GM12878 (cell line): ENCODE results near the gene MUC5B. TPM values are rescaled to one million over a fixed set of nuclear protein-coding genes. Genes with fewer than 3 reads are reported as not detected.

ENCODE experiments used
- ATAC-seq: fragments of 200-7000 bp; cut with Tn5 transposase; 3 replicates; pipeline ENCODE4 v1.9.1; 2020; ENCODE audit warnings: mild to moderate bottlenecking, moderate library complexity
- BruUV-seq: library from RNA; stranded (reverse); fragments of 400-500 nt; replicated peaks from 2 replicates; lab custom pipeline; 2021; lab: Mats Ljungman, UMichigan
- CTCF ChIA-PET: fragments of 300-600 bp; sonication (Branson Sonifier 250); formaldehyde crosslinking; extraction: SDS; loops from one replicate; lab custom pipeline; 2021; ENCODE audit warnings: inconsistent platforms; lab: Yijun Ruan, JAX
- POLR2A ChIA-PET: fragments of 350-600 bp; formaldehyde crosslinking; extraction: SDS; loops from one replicate; lab custom pipeline; 2021; ENCODE audit warnings: inconsistent platforms; lab: Charles Lee
- RAD21 ChIA-PET: fragments of 300-600 bp; sonication (Branson Sonifier 250); formaldehyde crosslinking; loops from one replicate; lab custom pipeline; 2023; ENCODE audit warnings: antibody characterized with exemption; ENCODE audit not compliant: unreplicated experiment; lab: Charles Lee
- SMC1A ChIA-PET: fragments of 300-600 bp; sonication (Branson Sonifier 250); formaldehyde crosslinking; loops from one replicate; lab custom pipeline; 2023; ENCODE audit not compliant: unreplicated experiment, uncharacterized antibody; lab: Charles Lee
- DNase-seq: peaks from one replicate; pipeline ENCODE4 v3.0.0-alpha.2; 2011; ENCODE audit warnings: low read depth, low spot score
- FAIRE-seq: peaks from 3 replicates; lab custom pipeline; 2011; peaks lifted over from hg19 to GRCh38; lab: Jason Lieb, UNC
- H2AFZ ChIP-seq: 2 replicates; pipeline ENCODE4 v1.6.0; 2011; ENCODE audit warnings: low read depth, low read length, control low read depth; ENCODE audit not compliant: control insufficient read depth
- H3K27ac ChIP-seq: 2 replicates; pipeline ENCODE4 v1.5.1; 2011; ENCODE audit warnings: control low read depth; ENCODE audit not compliant: control insufficient read depth, insufficient read depth
- H3K27me3 ChIP-seq, 2 experiments: replicated peaks in 1 of 2; 2 replicates each; pipeline versions ENCODE4 v1.6.0 to v1.6.1; 2011; ENCODE audit warnings: low read length in 1 of 2; ENCODE audit not compliant: control insufficient read depth in 2 of 2, insufficient read depth in 2 of 2
- H3K36me3 ChIP-seq, 2 experiments: 2 replicates each; pipeline ENCODE4 v1.5.1; 2011; ENCODE audit warnings: low read length in 1 of 2; ENCODE audit not compliant: control insufficient read depth in 2 of 2, insufficient read depth in 2 of 2
- H3K4me1 ChIP-seq: 2 replicates; pipeline ENCODE4 v1.6.1; 2011; ENCODE audit warnings: mild to moderate bottlenecking, low read length, moderate library complexity, mixed read lengths; ENCODE audit not compliant: control insufficient read depth, insufficient read depth
- H3K4me2 ChIP-seq: 2 replicates; pipeline ENCODE4 v1.6.0; 2011; ENCODE audit warnings: control low read depth; ENCODE audit not compliant: control insufficient read depth, insufficient read depth
- H3K4me3 ChIP-seq: fragments of 200-600 bp; sonication (generic); 2 replicates; pipeline ENCODE4 v1.5.1; 2016
- H3K79me2 ChIP-seq: 2 replicates; pipeline ENCODE4 v1.6.0; 2011; ENCODE audit warnings: low read length; ENCODE audit not compliant: control insufficient read depth, insufficient read depth
- H3K9ac ChIP-seq: 2 replicates; pipeline ENCODE4 v1.8.0; 2011; ENCODE audit warnings: low read length, control low read depth, mixed read lengths; ENCODE audit not compliant: control insufficient read depth, insufficient read depth
- H3K9me3 ChIP-seq: replicated peaks from 3 replicates; pipeline ENCODE4 v1.5.1; 2011; ENCODE audit warnings: mild to moderate bottlenecking, low read length; ENCODE audit not compliant: control insufficient read depth, insufficient read depth
- H4K20me1 ChIP-seq: 2 replicates; pipeline ENCODE4 v1.6.0; 2011; ENCODE audit not compliant: control insufficient read depth, insufficient read depth
- ATF7 ChIP-seq: fragments of 450-650 bp; IDR thresholded peaks from 2 replicates; pipeline ENCODE4 v1.6.1; 2016; ENCODE audit warnings: low read depth, mild to moderate bottlenecking
- BACH1 ChIP-seq: fragments of 450-650 bp; IDR thresholded peaks from 2 replicates; pipeline ENCODE4 v1.6.1; 2017; ENCODE audit warnings: mild to moderate bottlenecking, borderline replicate concordance
- BRCA1 ChIP-seq: IDR thresholded peaks from 2 replicates; pipeline ENCODE4 v1.6.1; 2011; ENCODE audit warnings: low read depth, low read length, improper control_type of control experiment
- EP300 ChIP-seq, 2 experiments: fragments of 150-350 bp in 1 of 2; IDR thresholded peaks; 2 replicates each; pipeline ENCODE4 v1.6.1; 2011 to 2012; ENCODE audit warnings: low read depth in 2 of 2, low read length in 2 of 2, borderline replicate concordance in 1 of 2, improper control_type of control experiment in 1 of 2, inconsistent platforms in 1 of 2; ENCODE audit not compliant: control insufficient read depth in 1 of 2
- FOXM1 ChIP-seq: IDR thresholded peaks from 2 replicates; pipeline ENCODE4 v1.6.1; 2012; ENCODE audit warnings: low read depth, mild to moderate bottlenecking, inconsistent platforms, low read length, moderate library complexity
- HSF1 ChIP-seq: fragments of 150-350 bp; IDR thresholded peaks from 2 replicates; pipeline ENCODE4 v1.6.1; 2014; ENCODE audit warnings: mild to moderate bottlenecking, low read depth, low read length
- IKZF2 ChIP-seq, 2 experiments: fragments of 450-650 bp; IDR thresholded peaks; 2 replicates each; pipeline ENCODE4 v1.6.1; 2017; ENCODE audit warnings: mild to moderate bottlenecking in 2 of 2, moderate library complexity in 2 of 2
- IRF4 ChIP-seq: IDR thresholded peaks from 2 replicates; pipeline ENCODE4 v1.6.1; 2011; ENCODE audit warnings: low read depth, low read length
- KLF5 ChIP-seq: fragments of 450-650 bp; IDR thresholded peaks from 2 replicates; pipeline ENCODE4 v1.6.1; 2014; ENCODE audit warnings: mild to moderate bottlenecking; ENCODE audit not compliant: partially characterized antibody
- NR2C2 ChIP-seq: IDR thresholded peaks from 2 replicates; pipeline ENCODE4 v1.6.1; 2011; ENCODE audit warnings: borderline replicate concordance, low read depth; ENCODE audit not compliant: control insufficient read depth, insufficient read length
- RFX5 ChIP-seq: IDR thresholded peaks from 2 replicates; pipeline ENCODE4 v1.6.1; 2011; ENCODE audit warnings: low read depth, low read length, improper control_type of control experiment
- SMAD1 ChIP-seq: fragments of 450-650 bp; IDR thresholded peaks from 2 replicates; pipeline ENCODE4 v1.6.1; 2018; ENCODE audit warnings: mild to moderate bottlenecking, low read depth; ENCODE audit not compliant: partially characterized antibody
- SUZ12 ChIP-seq: fragments of 200-600 bp; sonication (generic); IDR thresholded peaks from one replicate; pipeline ENCODE4 v1.6.1; 2018; ENCODE audit warnings: antibody characterized with exemption, mild to moderate bottlenecking; ENCODE audit not compliant: unreplicated experiment
- USF1 ChIP-seq: IDR thresholded peaks from 2 replicates; pipeline ENCODE4 v1.6.1; 2011; ENCODE audit warnings: borderline replicate concordance, low read depth, mild to moderate bottlenecking, moderate library complexity, mixed read lengths, low read length; ENCODE audit not compliant: insufficient read depth; ENCODE audit errors: extremely low read length
- ZNF592 ChIP-seq: fragments of 450-650 bp; IDR thresholded peaks from 2 replicates; pipeline ENCODE4 v1.6.1; 2017; ENCODE audit warnings: mild to moderate bottlenecking, moderate library complexity
- WGBS: methylation state at CpG from one replicate; pipeline ENCODE4 v1.1.6; 2016; ENCODE audit warnings: low lambda C conversion rate; ENCODE audit not compliant: insufficient replicate concordance, insufficient coverage; ENCODE audit errors: missing lambda C conversion rate; 5-methylcytosine and 5-hydroxymethylcytosine counted together
- in situ Hi-C: fragments of 300-500 bp; cut with MboI; formaldehyde crosslinking; loops from 9 replicates; pipeline ENCODE4 v1.14.3; 2018; ENCODE audit warnings: mixed read lengths
- intact Hi-C: fragments of 100-400 bp; cut with micrococcal nuclease; formaldehyde crosslinking; loops from one replicate; pipeline ENCODE4 v1.14.2; 2022; ENCODE audit not compliant: unreplicated experiment
- polyA plus RNA-seq, 11 experiments: library from polyadenylated mRNA; depleted of rRNA in 4 of 11; unstranded in 6 of 11; stranded (reverse) in 5 of 11; fragments of >200 nt; fragmentation: Nextera tagmentation in 4 of 11; fragmentation: Illumina TruSeq in 1 of 11; extraction: Ambion mirVana in 4 of 11; extraction: Trizol in 1 of 11; gene quantifications; 1 replicate in 1 of 11; 2 replicates in 10 of 11; pipeline versions ENCODE4 v1.2.1 to v1.2.3, GENCODE V29; 2011 to 2016; ENCODE audit warnings: inconsistent platforms in 2 of 11, missing spikeins in 2 of 11, low read depth in 1 of 11
- total RNA-seq, 4 experiments: library from RNA; depleted of rRNA in 3 of 4; stranded (reverse); fragments of >200 nt in 3 of 4; fragmentation: Illumina TruSeq in 1 of 4; extraction: Trizol in 1 of 4; gene quantifications; 2 replicates each; pipeline versions ENCODE4 v1.2.1 to v1.2.3, GENCODE V29; 2013 to 2021

The MUC5B gene
- total and polyA plus RNA-seq, 10 of the 15 experiments (the other 5 are each of a cell fraction or from before 2014, with no cell fraction given) = 1.5 TPM; not detected in 9

- TF ChIP-seq SUZ12 = no peak
Observed at GRCh38 chr11:1194231-1194976, 28.5 kb upstream of the MUC5B start (continued).

- in situ Hi-C loops (no loop called here), intact Hi-C loops (no loop called here)
- H3K4me3 ChIP-seq = no peak overlapping the region
- DNase-seq = no peak
- ChIA-PET POLR2A (no interaction called here), CTCF (no interaction called here), SMC1A (no interaction called here), RAD21 (no interaction called here)
- WGBS = 74% methylated on average over 28 of the region's 32 CpGs
- no peak overlapping the region for H2AFZ ChIP-seq
- no peaks in the 10 kb centered on the region for H3K36me3 ChIP-seq
- H3K9ac ChIP-seq = no peak overlapping the region
- no peaks in the 10 kb centered on the region for H3K4me1 ChIP-seq
- FAIRE-seq = no peak
- H3K27me3 ChIP-seq = no peaks in the 10 kb centered on the region
- ATAC-seq = no peak
- BruUV-seq = no TSS peak
- no peaks in the 10 kb centered on the region for H3K79me2 ChIP-seq
- H3K27ac ChIP-seq = no peak overlapping the region
- no peak overlapping the region for H3K4me2 ChIP-seq
- H4K20me1 ChIP-seq = no peaks in the 10 kb centered on the region
- H3K9me3 ChIP-seq = no peaks in the 10 kb centered on the region; the same call in 1 of the 3 replicates
- TF ChIP-seq IKZF2 (IDR thresholded peaks at IDR 0.05) (no peak), BACH1 (no peak), BRCA1 (no peak), USF1 (no peak), FOXM1 (no peak), IRF4 (no peak), RFX5 (no peak), SMAD1 (no peak), HSF1 (no peak), KLF5 (no peak), ZNF592 (no peak), ATF7 (no peak), EP300 (IDR thresholded peaks at IDR 0.05; ENCODE audit: borderline replicate concordance in 1 of 2, control insufficient read depth in 1 of 2, low read depth in 2 of 2, low read length in 2 of 2) (no peak), NR2C2 (no peak)
Observed at GRCh38 chr11:1194977-1195681, 27.7 kb upstream of the MUC5B start.
